Karpas-422 (cell line): ENCODE measurements around the gene SLMAP. TPM values are rescaled to one million over a fixed set of nuclear protein-coding genes. Genes with fewer than 3 reads are reported as not detected.

ENCODE experiments used
- DNase-seq: peaks from one replicate; pipeline ENCODE4 v3.0.0-alpha.2; 2015
- H2AFZ ChIP-seq: fragments of 200-600 bp; sonication (generic); 2 replicates; pipeline ENCODE4 v1.6.1; 2014; ENCODE audit warnings: antibody characterized with exemption, low read length, mixed read lengths
- H3K27ac ChIP-seq: fragments of 200-600 bp; sonication (generic); 2 replicates; pipeline ENCODE4 v1.5.1; 2014; ENCODE audit warnings: mild to moderate bottlenecking, low read length, moderate library complexity
- H3K27me3 ChIP-seq: fragments of 200-600 bp; sonication (generic); 2 replicates; pipeline ENCODE4 v1.6.1; 2014; ENCODE audit warnings: low read length, mixed read lengths
- H3K36me3 ChIP-seq: fragments of 200-600 bp; sonication (generic); 2 replicates; pipeline ENCODE4 v1.6.1; 2014; ENCODE audit warnings: low read length, mixed read lengths; ENCODE audit not compliant: insufficient read depth
- H3K4me1 ChIP-seq: fragments of 200-600 bp; sonication (generic); 2 replicates; pipeline ENCODE4 v1.6.1; 2014; ENCODE audit warnings: mild to moderate bottlenecking, low read length, mixed read lengths
- H3K4me2 ChIP-seq: fragments of 200-600 bp; sonication (generic); 2 replicates; pipeline ENCODE4 v1.6.1; 2014; ENCODE audit warnings: low read length, low read depth, mild to moderate bottlenecking; ENCODE audit not compliant: poor library complexity, severe bottlenecking
- H3K4me3 ChIP-seq: fragments of 200-600 bp; sonication (generic); 2 replicates; pipeline ENCODE4 v1.5.1; 2014; ENCODE audit warnings: mild to moderate bottlenecking, antibody characterized with exemption, low read length, mixed read lengths
- H3K79me2 ChIP-seq: fragments of 200-600 bp; sonication (generic); 2 replicates; pipeline ENCODE4 v1.6.1; 2014; ENCODE audit warnings: mild to moderate bottlenecking, low read length, mixed read lengths
- H3K9ac ChIP-seq: fragments of 200-600 bp; sonication (generic); 2 replicates; pipeline ENCODE4 v1.6.0; 2014; ENCODE audit warnings: low read length
- H3K9me2 ChIP-seq: fragments of 200-600 bp; sonication (generic), shearing (Covaris generic); replicated peaks from 2 replicates; pipeline ENCODE4 v1.6.0; 2014; ENCODE audit warnings: mild to moderate bottlenecking, low read length, moderate library complexity; ENCODE audit not compliant: insufficient read depth
- H3K9me3 ChIP-seq: fragments of 300-700, 200-600 bp; sonication (generic); 2 replicates; pipeline ENCODE4 v1.6.1; 2014; ENCODE audit warnings: low read length, mixed read lengths
- H4K20me1 ChIP-seq: fragments of 200-600 bp; sonication (generic); 2 replicates; pipeline ENCODE4 v1.6.1; 2014; ENCODE audit warnings: mild to moderate bottlenecking, antibody characterized with exemption, low read length, low read depth; ENCODE audit not compliant: insufficient read depth
- total RNA-seq: library from RNA; depleted of rRNA; stranded (reverse); fragments of >200 nt; shearing (Covaris generic); gene quantifications from 2 replicates; pipeline ENCODE4 v1.2.3, GENCODE V29; 2014; ENCODE audit warnings: low replicate concordance

SLMAP gene
- total RNA-seq, 1 experiment from 2014 or later: 63.6 TPM

DNA sequence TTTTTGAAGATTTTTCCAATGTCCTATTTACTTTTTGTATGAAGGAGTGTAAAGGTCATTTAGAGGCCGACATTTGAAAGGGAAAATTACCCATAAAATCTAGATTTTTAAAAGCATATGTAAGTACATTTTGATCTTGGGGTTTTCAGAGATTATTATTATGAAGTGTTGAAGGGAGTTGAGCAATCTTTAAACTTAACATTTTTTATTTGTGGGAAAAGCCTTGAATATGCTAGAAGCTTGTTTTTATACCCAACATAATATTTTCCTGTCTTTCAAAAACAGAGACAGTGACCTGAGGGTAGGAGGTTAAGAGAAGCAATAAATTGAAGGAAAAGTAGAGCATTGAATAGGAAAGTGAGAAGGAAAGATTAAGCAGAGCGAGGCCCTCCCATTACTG lies 85.7 kb downstream of the SLMAP start:
- Histone ChIP-seq H3K4me1 (no peaks in the 10 kb centered on the region), H3K36me3 (no peaks in the 10 kb centered on the region), H3K27ac (no peak overlapping the region), H3K79me2 (peaks cover 52% of the 10 kb centered on the region), H3K4me2 (no peak overlapping the region), H4K20me1 (no peaks in the 10 kb centered on the region), H3K4me3 (no peak overlapping the region), H3K9me3 (no peaks in the 10 kb centered on the region), H3K9me2 (no peaks in the 10 kb centered on the region), H3K27me3 (no peaks in the 10 kb centered on the region), H2AFZ (no peak overlapping the region), H3K9ac (no peak overlapping the region)
- no peak for DNase-seq

DNA sequence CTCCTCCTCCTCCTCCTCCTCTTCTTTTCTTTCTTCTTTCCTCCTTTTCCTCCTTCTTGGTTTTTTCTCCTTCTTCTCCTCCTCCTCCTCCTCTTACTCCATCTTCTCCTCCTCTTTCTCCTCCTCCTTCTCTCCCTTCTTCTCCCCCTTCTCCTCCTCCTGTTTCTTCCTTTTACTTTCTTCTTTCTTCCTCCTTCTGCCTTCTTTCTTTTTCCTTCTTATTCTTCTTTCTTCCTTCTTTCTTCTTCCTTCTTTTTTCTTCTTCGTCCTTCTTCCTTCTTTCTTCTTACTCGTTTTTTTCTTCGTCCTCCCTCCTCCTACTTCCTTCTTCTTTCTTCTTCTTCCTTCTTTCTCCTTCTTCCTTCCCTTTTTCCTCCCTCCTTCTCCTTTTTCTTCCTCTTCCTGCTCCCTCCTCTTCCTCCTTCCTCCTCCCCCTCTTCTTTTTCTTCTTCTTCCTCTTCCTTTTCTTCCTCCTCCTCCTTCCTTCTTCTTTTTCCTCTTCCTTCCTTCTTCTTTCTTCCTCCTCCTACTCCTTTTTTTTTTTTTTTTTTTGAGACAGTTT lies 92.1 kb downstream of the SLMAP start:
- Histone ChIP-seq H3K4me2 (no peak overlapping the region), H3K9me2 (no peaks in the 10 kb centered on the region), H3K79me2 (peaks cover 25% of the 10 kb centered on the region; the same call in 1 of the 2 replicates), H3K27ac (no peak overlapping the region), H2AFZ (no peak overlapping the region), H3K36me3 (no peaks in the 10 kb centered on the region), H3K9me3 (no peaks in the 10 kb centered on the region), H3K9ac (no peak overlapping the region), H3K4me3 (no peak overlapping the region), H3K27me3 (no peaks in the 10 kb centered on the region), H4K20me1 (no peaks in the 10 kb centered on the region), H3K4me1 (no peaks in the 10 kb centered on the region)
- DNase-seq: no peak

DNA sequence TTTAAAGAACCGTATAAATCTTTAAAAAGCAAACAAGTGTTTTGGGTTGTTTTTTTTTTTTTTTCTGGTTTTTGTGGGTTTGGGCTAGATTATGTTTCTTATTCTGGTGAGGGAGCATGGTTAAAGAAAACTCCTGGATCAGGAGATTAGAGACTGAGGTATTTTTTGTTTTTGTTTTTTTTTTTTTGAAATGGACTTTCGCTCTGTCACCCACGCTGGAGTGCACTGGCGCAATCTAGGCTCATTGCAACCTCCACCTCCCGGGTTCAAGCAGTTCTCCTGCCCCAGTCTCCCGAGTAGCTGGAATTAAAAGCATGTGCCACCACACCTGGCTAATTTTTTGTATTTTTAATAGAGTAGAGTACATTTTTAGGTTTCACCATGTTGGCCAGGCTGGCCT lies 95.2 kb downstream of the SLMAP start:
- Histone ChIP-seq H3K9me3 (no peaks in the 10 kb centered on the region), H2AFZ (no peak overlapping the region), H3K36me3 (no peaks in the 10 kb centered on the region), H3K4me2 (no peak overlapping the region), H3K79me2 (peaks cover 19% of the 10 kb centered on the region; the same call in 1 of the 2 replicates), H3K27me3 (no peaks in the 10 kb centered on the region), H3K9me2 (no peaks in the 10 kb centered on the region), H4K20me1 (no peaks in the 10 kb centered on the region), H3K4me3 (no peak overlapping the region), H3K9ac (no peak overlapping the region), H3K27ac (no peak overlapping the region), H3K4me1 (no peaks in the 10 kb centered on the region)
- no peak for DNase-seq

- Histone ChIP-seq H2AFZ (no peak overlapping the region), H3K4me3 (no peak overlapping the region), H3K27me3 (no peaks in the 10 kb centered on the region), H3K4me2 (no peak overlapping the region), H3K4me1 (no peaks in the 10 kb centered on the region), H3K27ac (no peak overlapping the region), H3K9ac (no peak overlapping the region), H4K20me1 (no peaks in the 10 kb centered on the region; the same call in 1 of the 2 replicates), H3K9me3 (no peaks in the 10 kb centered on the region), H3K36me3 (peaks cover 10% of the 10 kb centered on the region; the same call in 1 of the 2 replicates), H3K9me2 (no peaks in the 10 kb centered on the region), H3K79me2 (peaks cover 14% of the 10 kb centered on the region; the same call in 1 of the 2 replicates)
- DNase-seq: no peak
These were observed 96.8 kb downstream of the SLMAP start for GRCh38 chr3:57852896-57853295.

DNA sequence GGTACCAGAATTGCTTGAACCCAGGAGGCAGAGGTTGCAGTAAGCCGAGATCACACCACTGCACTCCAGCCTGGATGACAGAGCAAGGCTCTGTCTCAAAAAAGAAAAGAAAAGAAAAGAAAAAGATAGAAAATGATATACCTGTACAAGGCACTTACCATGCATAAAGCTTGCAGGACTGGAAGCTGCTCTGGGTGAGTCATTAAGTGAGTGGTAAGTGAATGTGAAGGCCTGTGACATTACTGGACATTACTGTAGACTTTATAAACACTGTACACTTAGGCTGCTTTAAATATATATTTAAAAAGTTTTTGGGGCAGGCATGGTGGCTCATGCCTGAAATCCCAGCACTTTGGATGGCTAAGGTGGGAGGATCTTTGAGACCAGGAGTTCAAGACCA lies 99.2 kb downstream of the SLMAP start:
- H3K79me2 ChIP-seq: peaks cover 7% of the 10 kb centered on the region; the same call in 1 of the 2 replicates
- H3K4me3 ChIP-seq: no peak overlapping the region
- H4K20me1 ChIP-seq: no peaks in the 10 kb centered on the region; the same call in 1 of the 2 replicates
- no peak overlapping the region for H3K4me2 ChIP-seq
- peaks cover 20% of the 10 kb centered on the region; the same call in 1 of the 2 replicates for H3K36me3 ChIP-seq
- no peak overlapping the region for H3K27ac ChIP-seq
- H3K9ac ChIP-seq: no peak overlapping the region
- DNase-seq: no peak
- no peaks in the 10 kb centered on the region for H3K4me1 ChIP-seq
- H3K9me2 ChIP-seq: no peaks in the 10 kb centered on the region
- no peaks in the 10 kb centered on the region for H3K9me3 ChIP-seq
- no peaks in the 10 kb centered on the region for H3K27me3 ChIP-seq
- no peak overlapping the region for H2AFZ ChIP-seq

DNA sequence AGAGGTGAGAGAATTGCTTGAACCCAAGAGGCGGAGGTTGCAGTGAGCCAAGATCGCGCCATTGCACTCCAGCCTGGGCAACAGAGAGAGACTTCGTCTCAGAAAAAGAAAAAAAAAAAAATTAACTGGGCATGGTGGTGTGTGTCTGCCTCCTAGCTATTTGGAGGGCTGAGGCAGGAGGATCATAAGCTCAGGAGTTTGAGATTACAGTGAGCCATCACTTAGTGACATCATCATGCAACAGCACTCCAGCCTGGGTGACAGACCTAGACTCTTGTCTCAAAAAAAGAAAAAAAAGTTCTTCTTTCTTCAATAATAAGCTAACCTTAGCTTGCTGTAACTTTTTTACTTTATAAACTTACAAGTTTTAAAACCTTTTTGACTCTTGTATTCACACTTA lies 99.8 kb downstream of the SLMAP start:
- H3K36me3 ChIP-seq: peaks cover 20% of the 10 kb centered on the region; the same call in 1 of the 2 replicates
- H3K9me2 ChIP-seq: no peaks in the 10 kb centered on the region
- H3K9ac ChIP-seq: no peak overlapping the region
- no peaks in the 10 kb centered on the region for H3K9me3 ChIP-seq
- no peak overlapping the region for H2AFZ ChIP-seq
- DNase-seq: no peak
- H3K4me2 ChIP-seq: no peak overlapping the region
- H3K27ac ChIP-seq: no peak overlapping the region
- peaks cover 7% of the 10 kb centered on the region; the same call in 1 of the 2 replicates for H3K79me2 ChIP-seq
- no peaks in the 10 kb centered on the region for H3K27me3 ChIP-seq
- H3K4me1 ChIP-seq: no peaks in the 10 kb centered on the region
- H3K4me3 ChIP-seq: no peak overlapping the region
- no peaks in the 10 kb centered on the region; the same call in 1 of the 2 replicates for H4K20me1 ChIP-seq

DNA sequence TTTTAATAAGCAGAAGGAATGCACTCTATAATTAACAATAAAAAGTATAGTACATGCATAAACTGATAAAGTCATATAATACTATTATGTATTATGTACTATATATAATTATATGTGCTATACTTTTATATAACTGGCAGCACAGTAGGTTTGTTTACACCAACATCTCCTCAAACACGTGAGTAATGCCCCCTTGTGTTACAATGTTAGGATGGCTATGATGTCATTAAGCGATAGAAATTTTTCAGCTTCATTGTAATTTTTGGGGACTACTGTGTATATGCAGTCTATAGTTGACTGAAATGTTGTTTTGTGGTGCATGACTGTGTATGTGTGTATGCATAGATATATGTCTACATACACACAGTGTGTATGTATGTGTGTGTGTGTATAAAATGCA lies 100.6 kb downstream of the SLMAP start:
- no peak overlapping the region for H3K27ac ChIP-seq
- no peaks in the 10 kb centered on the region for H3K9me3 ChIP-seq
- no peaks in the 10 kb centered on the region for H3K27me3 ChIP-seq
- H2AFZ ChIP-seq: no peak overlapping the region
- H3K9ac ChIP-seq: no peak overlapping the region
- H3K4me1 ChIP-seq: no peaks in the 10 kb centered on the region
- H4K20me1 ChIP-seq: no peaks in the 10 kb centered on the region; the same call in 1 of the 2 replicates
- H3K36me3 ChIP-seq: peaks cover 26% of the 10 kb centered on the region; the same call in 1 of the 2 replicates
- no peak overlapping the region for H3K4me3 ChIP-seq
- H3K79me2 ChIP-seq: peaks cover 7% of the 10 kb centered on the region; the same call in 1 of the 2 replicates
- DNase-seq: peak; percentile 48
- H3K4me2 ChIP-seq: no peak overlapping the region
- H3K9me2 ChIP-seq: no peaks in the 10 kb centered on the region

DNA sequence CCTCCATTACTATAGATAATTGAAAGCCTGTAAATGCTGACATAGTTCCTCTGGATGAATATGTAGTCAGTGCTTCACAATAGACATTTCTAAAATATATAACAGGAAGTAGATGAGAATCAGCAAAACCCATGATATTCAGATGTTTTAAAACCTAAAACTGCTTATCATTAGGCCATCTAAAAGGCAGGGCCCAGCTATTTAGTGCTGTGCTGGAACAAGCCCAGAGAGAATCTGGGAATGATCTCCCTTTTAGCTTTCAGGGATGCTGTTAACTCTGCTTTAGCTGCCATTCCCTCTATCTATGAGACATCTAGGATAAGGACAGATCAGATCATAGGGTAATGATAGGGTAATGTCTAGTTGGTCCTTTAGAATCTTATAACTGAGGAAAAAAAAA lies 106.8 kb downstream of the SLMAP start:
- Histone ChIP-seq H3K79me2 (peaks cover 6% of the 10 kb centered on the region; the same call in 1 of the 2 replicates), H3K36me3 (peaks cover 27% of the 10 kb centered on the region; the same call in 1 of the 2 replicates), H4K20me1 (no peaks in the 10 kb centered on the region), H3K4me2 (no peak overlapping the region), H3K9me3 (no peaks in the 10 kb centered on the region), H3K4me3 (no peak overlapping the region), H3K27ac (no peak overlapping the region), H2AFZ (no peak overlapping the region), H3K9me2 (no peaks in the 10 kb centered on the region), H3K27me3 (no peaks in the 10 kb centered on the region), H3K9ac (no peak overlapping the region), H3K4me1 (no peaks in the 10 kb centered on the region)
- no peak for DNase-seq
